Sigmoid colon (tissue), 7 donors: ENCODE results near the gene BRSK2. TPM values are rescaled to one million over a fixed set of nuclear protein-coding genes. Genes with fewer than 3 reads are reported as not detected.

ENCODE experiments used
- DNase-seq: peaks from one replicate; pipeline ENCODE4 v3.0.0-alpha.2; 2019
- H3K27ac ChIP-seq, 4 donors: fragments of 200-600 bp; sonication (generic); one replicate each; pipeline ENCODE4 v1.5.1; 2016 to 2019; ENCODE audit warnings: mild to moderate bottlenecking in 1 of 4
- H3K27me3 ChIP-seq, 3 donors: fragments of 200-600 bp; sonication (generic); one replicate each; pipeline ENCODE4 v1.5.1; 2019; ENCODE audit warnings: mild to moderate bottlenecking in 1 of 3
- H3K36me3 ChIP-seq, 4 donors: fragments of 200-600 bp; sonication (generic); one replicate each; pipeline ENCODE4 v1.5.1; 2016 to 2019
- H3K4me1 ChIP-seq, 4 donors: fragments of 200-600 bp; sonication (generic); one replicate each; pipeline ENCODE4 v1.5.1; 2017 to 2019
- H3K4me3 ChIP-seq, 4 donors: fragments of 200-600 bp; sonication (generic); one replicate each; pipeline ENCODE4 v1.5.1; 2017 to 2019; ENCODE audit warnings: mild to moderate bottlenecking in 2 of 4, moderate library complexity in 1 of 4
- H3K9me3 ChIP-seq, 4 donors: fragments of 200-600 bp in 3 of 4; sonication (generic) in 3 of 4; one replicate each; pipeline versions ENCODE4 v1.5.1 to v1.6.1; 2013 to 2019
- EP300 ChIP-seq, 4 donors: sonication (generic); formaldehyde crosslinking; IDR thresholded peaks; one replicate each; pipeline ENCODE4 v1.6.1; 2017; ENCODE audit warnings: antibody characterized with exemption in 4 of 4
- POLR2A ChIP-seq, 2 donors: fragments of 450-650 bp; IDR thresholded peaks; one replicate each; pipeline ENCODE4 v1.6.1; 2016; ENCODE audit warnings: antibody characterized with exemption in 2 of 2, mild to moderate bottlenecking in 2 of 2, moderate library complexity in 2 of 2
- POLR2AphosphoS5 ChIP-seq, 4 donors: sonication (generic); formaldehyde crosslinking; IDR thresholded peaks; one replicate each; pipeline ENCODE4 v1.6.1; 2017; ENCODE audit warnings: antibody characterized with exemption in 4 of 4
- WGBS, 2 donors: extraction: QIAGEN DNeasy Blood & Tissue Kit; methylation state at CpG; one replicate each; pipeline ENCODE4 v1.1.7; 2013; 5-methylcytosine and 5-hydroxymethylcytosine counted together
- intact Hi-C: fragments of 100-400 bp; cut with DNase I; formaldehyde crosslinking; loops from one replicate; pipeline ENCODE4 v1.15.1; 2023
- polyA plus RNA-seq, 3 donors: library from polyadenylated mRNA; stranded (reverse); fragments of 200-250 nt; gene quantifications; one replicate each; pipeline ENCODE4 v1.2.3, GENCODE V29; 2013
- total RNA-seq, 4 donors: library from RNA; depleted of rRNA; stranded (reverse); fragments of >200 nt; gene quantifications; one replicate each; pipeline ENCODE4 v1.1.0, GENCODE V29; 2016
- TF ChIP-seq, protein P1 (sequence below), 4 experiments: fragments of 450-650 bp in 3 of 4; fragments of 200-600 bp in 1 of 4; IDR thresholded peaks; one replicate each; pipeline ENCODE4 v1.5.1; 2016 to 2019; ENCODE audit warnings: antibody characterized with exemption in 4 of 4, mild to moderate bottlenecking in 3 of 4, moderate library complexity in 2 of 4
- donor health status: healthy with polysubstance abuse.
- donor health status: Bipolar disorder and iron deficiency.
- donor health status: healthy.

BRSK2 gene
- total and polyA plus RNA-seq, 7 donors = 1.7 to 3.2 (median 1.9) TPM; not detected in 2

DNA sequence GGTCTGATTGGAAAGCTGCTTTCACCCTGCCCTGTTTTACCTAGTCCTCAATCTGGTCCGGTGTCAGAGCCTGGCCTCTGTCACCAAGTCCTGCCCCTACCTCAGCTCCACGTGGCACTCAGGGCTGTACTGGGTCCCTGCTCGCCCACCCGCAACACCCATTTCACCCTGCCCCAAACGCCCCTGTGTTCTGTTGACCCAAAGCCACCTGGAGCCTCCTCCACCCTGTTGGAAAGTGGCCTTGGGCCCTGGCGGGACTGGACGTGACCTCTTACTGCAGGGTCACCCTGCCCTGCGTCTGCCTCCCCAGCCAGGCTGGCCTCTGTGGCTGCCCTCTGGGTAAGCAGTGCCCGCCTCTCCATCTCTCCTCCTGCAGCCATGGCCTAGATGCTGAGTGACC lies 21.5 kb upstream of the BRSK2 start:
- 80 to 85% methylated on average over 9 of the region's 9 CpGs for WGBS, 2 donors
- no peaks in the 10 kb centered on the region for H3K36me3 ChIP-seq
- peaks cover 0 to 5% (median 0%) of the 10 kb centered on the region in 3 donors for H3K27me3 ChIP-seq
- TF ChIP-seq POLR2A (IDR thresholded peaks at IDR 0.05) = no peak
- no peak for TF ChIP-seq EP300 (IDR thresholded peaks at IDR 0.05)
- TF ChIP-seq, protein P1, sequence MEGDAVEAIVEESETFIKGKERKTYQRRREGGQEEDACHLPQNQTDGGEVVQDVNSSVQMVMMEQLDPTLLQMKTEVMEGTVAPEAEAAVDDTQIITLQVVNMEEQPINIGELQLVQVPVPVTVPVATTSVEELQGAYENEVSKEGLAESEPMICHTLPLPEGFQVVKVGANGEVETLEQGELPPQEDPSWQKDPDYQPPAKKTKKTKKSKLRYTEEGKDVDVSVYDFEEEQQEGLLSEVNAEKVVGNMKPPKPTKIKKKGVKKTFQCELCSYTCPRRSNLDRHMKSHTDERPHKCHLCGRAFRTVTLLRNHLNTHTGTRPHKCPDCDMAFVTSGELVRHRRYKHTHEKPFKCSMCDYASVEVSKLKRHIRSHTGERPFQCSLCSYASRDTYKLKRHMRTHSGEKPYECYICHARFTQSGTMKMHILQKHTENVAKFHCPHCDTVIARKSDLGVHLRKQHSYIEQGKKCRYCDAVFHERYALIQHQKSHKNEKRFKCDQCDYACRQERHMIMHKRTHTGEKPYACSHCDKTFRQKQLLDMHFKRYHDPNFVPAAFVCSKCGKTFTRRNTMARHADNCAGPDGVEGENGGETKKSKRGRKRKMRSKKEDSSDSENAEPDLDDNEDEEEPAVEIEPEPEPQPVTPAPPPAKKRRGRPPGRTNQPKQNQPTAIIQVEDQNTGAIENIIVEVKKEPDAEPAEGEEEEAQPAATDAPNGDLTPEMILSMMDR (IDR thresholded peaks at IDR 0.05) = no peak
- TF ChIP-seq POLR2AphosphoS5 (IDR thresholded peaks at IDR 0.05) = no peak
- no peaks in the 10 kb centered on the region for H3K4me1 ChIP-seq
- DNase-seq = no peak
- intact Hi-C loops = no loop called here
- H3K9me3 ChIP-seq = peaks cover 0 to 6% (median 1%) of the 10 kb centered on the region in 4 donors
- no peak overlapping the region for H3K27ac ChIP-seq
- no peak overlapping the region for H3K4me3 ChIP-seq

DNA sequence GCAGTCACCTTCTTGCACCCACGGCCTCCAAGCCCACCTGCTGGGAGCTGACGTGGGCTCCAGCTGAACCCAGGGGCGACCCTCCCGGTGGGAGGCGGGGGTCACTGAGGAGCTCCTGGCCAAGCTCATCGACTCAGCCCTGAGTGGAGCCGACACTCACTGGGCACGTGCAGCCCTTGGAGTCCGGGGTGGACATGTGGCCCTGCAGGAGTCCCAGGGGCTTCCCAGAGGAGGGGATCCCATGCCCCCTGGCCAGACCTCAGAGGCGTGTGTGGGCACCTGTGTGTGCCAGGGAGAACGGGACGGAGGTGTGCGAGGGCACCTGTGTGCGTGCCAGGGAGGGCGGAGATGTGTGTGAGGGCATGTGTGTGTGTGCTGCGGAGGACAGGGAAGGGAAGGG lies 20.8 kb upstream of the BRSK2 start:
- Histone ChIP-seq H3K4me1 (no peaks in the 10 kb centered on the region), H3K9me3 (peaks cover 0 to 3% (median 1%) of the 10 kb centered on the region in 4 donors), H3K27ac (no peak overlapping the region), H3K4me3 (no peak overlapping the region), H3K27me3 (peaks cover 0 to 5% (median 0%) of the 10 kb centered on the region in 3 donors), H3K36me3 (no peaks in the 10 kb centered on the region)
- TF ChIP-seq POLR2AphosphoS5 (IDR thresholded peaks at IDR 0.05) (no peak), EP300 (IDR thresholded peaks at IDR 0.05) (no peak), POLR2A (IDR thresholded peaks at IDR 0.05) (no peak)
- TF ChIP-seq, protein P1 (IDR thresholded peaks at IDR 0.05) = no peak
- intact Hi-C loops = no loop called here
- DNase-seq = no peak
- WGBS, 2 donors = 81 to 90% methylated on average over 16 of the region's 16 CpGs

DNA sequence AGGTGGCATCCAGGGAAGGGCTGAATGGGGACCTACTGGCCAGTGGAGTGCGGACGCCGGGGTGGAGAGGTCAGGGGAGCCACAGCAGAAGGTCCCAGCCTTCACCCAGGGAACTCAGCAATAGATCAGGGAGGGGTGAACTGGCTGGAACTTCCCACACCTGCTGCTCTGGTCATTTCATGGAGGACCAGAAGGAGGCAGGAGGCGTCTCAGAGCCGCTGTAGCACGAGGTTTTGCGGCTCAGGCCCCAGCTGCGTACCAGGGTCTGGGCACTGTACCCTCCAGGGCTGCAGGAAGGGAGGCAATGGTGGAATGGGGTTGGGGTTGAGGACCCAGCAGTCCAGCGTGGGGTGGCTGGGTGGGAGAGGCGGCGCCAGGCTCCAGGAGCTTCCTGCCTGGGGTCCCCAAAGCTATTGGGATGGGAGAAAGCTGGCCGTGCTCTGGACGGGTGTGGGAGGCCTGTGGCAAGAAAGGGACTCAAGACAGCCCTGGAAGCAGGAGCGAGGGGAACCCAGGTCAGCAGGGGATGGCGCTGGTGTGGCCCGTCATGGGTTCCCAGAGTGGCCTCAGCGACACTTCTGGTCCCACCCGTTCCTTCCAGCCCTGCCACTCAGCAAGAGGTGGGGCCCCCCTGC lies 20.2 kb upstream of the BRSK2 start:
- Histone ChIP-seq H3K27me3 (peaks cover 0 to 5% (median 0%) of the 10 kb centered on the region in 3 donors), H3K9me3 (peaks cover 0 to 3% (median 1%) of the 10 kb centered on the region in 4 donors), H3K27ac (no peak overlapping the region), H3K36me3 (no peaks in the 10 kb centered on the region), H3K4me3 (no peak overlapping the region), H3K4me1 (no peaks in the 10 kb centered on the region)
- intact Hi-C loops = no loop called here
- TF ChIP-seq POLR2A (IDR thresholded peaks at IDR 0.05) (no peak), EP300 (IDR thresholded peaks at IDR 0.05) (no peak), POLR2AphosphoS5 (IDR thresholded peaks at IDR 0.05) (no peak)
- TF ChIP-seq, protein P1 (IDR thresholded peaks at IDR 0.05) = no peak
- WGBS, 2 donors = 76 to 81% methylated on average over 18 of the region's 18 CpGs
- no peak for DNase-seq

DNA sequence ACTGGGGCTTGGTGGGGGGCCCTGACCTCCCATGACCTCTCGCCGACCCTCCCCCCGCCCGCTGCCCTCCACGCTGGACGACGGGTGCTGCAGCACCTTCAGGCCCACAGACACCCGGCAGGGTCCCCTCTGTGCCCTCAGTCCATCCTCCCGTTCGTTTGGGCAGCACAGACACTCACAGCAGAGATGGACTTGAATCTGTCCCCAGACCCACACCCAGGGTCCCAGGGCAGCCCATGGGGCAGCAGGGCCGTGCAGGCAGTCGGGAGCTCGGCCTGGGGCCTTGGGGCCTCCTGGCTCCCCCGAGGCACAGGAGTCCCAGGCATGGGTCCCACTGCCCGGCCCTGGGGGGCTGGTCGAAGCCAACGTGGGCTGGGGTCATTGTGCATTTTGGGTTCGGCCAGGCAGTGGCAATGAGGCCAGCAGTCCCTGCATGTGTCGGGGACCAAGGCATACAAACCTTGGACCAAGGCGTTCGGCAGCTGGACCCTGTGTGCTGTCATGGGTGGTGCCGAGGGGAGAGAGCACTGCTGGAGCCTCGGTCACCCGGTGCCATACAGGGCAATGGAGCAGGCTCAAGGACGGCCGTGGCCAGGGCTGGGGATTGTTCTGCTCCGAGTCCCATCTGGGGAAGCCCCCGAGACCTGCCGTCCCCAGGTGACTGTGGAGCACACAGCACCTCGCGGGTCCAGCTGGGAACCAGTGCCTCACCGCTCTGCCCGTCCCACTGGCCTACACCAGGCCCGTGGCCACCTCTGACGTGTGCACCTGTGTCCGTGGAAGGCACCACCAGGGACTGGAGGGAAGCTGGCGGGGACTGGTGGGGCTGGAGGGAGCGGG lies 19.3 kb upstream of the BRSK2 start:
- Histone ChIP-seq H3K9me3 (peaks cover 0 to 3% (median 1%) of the 10 kb centered on the region in 4 donors), H3K27me3 (peaks cover 0 to 5% (median 0%) of the 10 kb centered on the region in 3 donors), H3K4me1 (no peaks in the 10 kb centered on the region), H3K27ac (no peak overlapping the region), H3K4me3 (no peak overlapping the region), H3K36me3 (no peaks in the 10 kb centered on the region)
- WGBS, 2 donors = 81 to 88% methylated on average over 38 of the region's 38 CpGs
- intact Hi-C loops = no loop called here
- DNase-seq = no peak
- TF ChIP-seq EP300 (IDR thresholded peaks at IDR 0.05) (no peak), POLR2A (IDR thresholded peaks at IDR 0.05) (no peak)
- TF ChIP-seq, protein P1 (IDR thresholded peaks at IDR 0.05) = no peak
